SU-DHL-6 (cell line): ENCODE results near the gene TMEM178B.

ENCODE experiments used
- CTCF ChIP-seq: fragments of 200-600 bp; sonication (generic); IDR thresholded peaks from one replicate; pipeline ENCODE4 v1.5.1; 2017; ENCODE audit warnings: antibody characterized with exemption, mild to moderate bottlenecking, low read length, moderate library complexity; ENCODE audit not compliant: insufficient read depth, poor library complexity, severe bottlenecking
- EZH2phosphoT487 ChIP-seq: fragments of 200-600 bp; sonication (generic), shearing (Covaris generic); conservative IDR thresholded peaks from 2 replicates; pipeline ENCODE4 v1.6.1; 2018; ENCODE audit warnings: mild to moderate bottlenecking, antibody characterized with exemption, low read length, moderate library complexity, mixed read lengths

- TF ChIP-seq CTCF = no peak
- TF ChIP-seq EZH2phosphoT487 = no peak
These were observed 158.6 kb downstream of the TMEM178B start for GRCh38 chr7:141232286-141233051.
